Measurements from ENCODE around the gene RIN3. TPM values are rescaled to one million over a fixed set of nuclear protein-coding genes. Genes with fewer than 3 reads are reported as not detected.

RIN3 gene, protein sequence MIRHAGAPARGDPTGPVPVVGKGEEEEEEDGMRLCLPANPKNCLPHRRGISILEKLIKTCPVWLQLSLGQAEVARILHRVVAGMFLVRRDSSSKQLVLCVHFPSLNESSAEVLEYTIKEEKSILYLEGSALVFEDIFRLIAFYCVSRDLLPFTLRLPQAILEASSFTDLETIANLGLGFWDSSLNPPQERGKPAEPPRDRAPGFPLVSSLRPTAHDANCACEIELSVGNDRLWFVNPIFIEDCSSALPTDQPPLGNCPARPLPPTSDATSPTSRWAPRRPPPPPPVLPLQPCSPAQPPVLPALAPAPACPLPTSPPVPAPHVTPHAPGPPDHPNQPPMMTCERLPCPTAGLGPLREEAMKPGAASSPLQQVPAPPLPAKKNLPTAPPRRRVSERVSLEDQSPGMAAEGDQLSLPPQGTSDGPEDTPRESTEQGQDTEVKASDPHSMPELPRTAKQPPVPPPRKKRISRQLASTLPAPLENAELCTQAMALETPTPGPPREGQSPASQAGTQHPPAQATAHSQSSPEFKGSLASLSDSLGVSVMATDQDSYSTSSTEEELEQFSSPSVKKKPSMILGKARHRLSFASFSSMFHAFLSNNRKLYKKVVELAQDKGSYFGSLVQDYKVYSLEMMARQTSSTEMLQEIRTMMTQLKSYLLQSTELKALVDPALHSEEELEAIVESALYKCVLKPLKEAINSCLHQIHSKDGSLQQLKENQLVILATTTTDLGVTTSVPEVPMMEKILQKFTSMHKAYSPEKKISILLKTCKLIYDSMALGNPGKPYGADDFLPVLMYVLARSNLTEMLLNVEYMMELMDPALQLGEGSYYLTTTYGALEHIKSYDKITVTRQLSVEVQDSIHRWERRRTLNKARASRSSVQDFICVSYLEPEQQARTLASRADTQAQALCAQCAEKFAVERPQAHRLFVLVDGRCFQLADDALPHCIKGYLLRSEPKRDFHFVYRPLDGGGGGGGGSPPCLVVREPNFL
- 10 to 100 TPM; 19.7 to 26.0 (median 24.6) TPM for total RNA-seq (2021; fragmentation: NEBNext Ultra II Directional; extraction: Animal tissue kit (Norgen Biotek cat#: 25700))
- long read RNA-seq, partial matches to known transcripts = 1 of 2 reads
- long read RNA-seq, other reads (novel, unspliced or antisense) = 0 of 2 reads

DNA sequence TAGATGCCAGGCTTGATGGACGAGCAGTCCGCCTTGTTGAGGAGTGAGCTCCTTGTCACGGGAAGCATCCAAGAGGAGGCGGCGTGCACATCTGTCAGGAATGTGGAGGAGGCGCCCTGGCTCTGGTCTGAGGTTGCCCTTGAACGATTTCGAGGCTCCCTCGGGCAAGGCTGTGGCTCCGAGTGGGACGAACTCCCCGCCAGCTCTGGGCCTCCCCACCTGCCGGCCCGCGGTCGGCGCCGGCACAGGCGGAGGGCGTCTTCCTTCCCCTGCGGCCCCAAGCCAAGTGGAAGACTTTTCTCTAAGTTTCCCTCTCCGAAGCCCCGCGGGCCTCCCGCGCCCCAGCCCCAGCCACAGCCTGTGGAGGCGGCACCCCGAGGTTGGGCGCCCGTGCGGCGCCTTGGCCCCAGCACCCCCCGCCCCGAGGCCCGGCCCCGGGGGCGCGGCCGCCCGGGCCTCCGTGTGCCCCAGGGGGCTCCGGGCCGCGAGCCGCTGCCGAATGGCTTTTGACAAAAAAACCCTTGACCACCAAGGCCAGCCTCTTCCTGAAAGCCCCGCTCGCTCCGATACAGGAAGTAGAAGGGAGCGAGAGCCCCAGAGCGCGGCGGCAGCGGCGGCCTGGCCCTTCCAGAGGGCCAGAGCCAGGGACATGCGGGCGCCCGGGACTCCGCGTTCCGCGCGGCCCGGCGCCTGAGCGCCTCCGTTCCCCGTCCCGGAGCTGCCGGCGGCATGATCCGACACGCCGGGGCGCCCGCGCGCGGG is at the start of gene RIN3:
RIN3 (plus strand) TSS at position 578 of the 762 bp plus-strand sequence; CDS start at position 730, 152 bp downstream.
- DNase-seq = peak; percentile 48
- Mint-ChIP-seq H3K27me3 (ENCODE audit: insufficient read depth) (no peaks in the 10 kb centered on the region; the same call in 1 of the 2 replicates), H3K9me3 (no peaks in the 10 kb centered on the region), H3K36me3 (ENCODE audit: low read depth) (no peaks in the 10 kb centered on the region), H3K4me3 (peak within 1 kb of the TSS; percentile 85), H3K4me1 (ENCODE audit: low read depth) (peaks cover 38% of the 10 kb centered on the region), H3K27ac (peak within 1 kb of the TSS; percentile 73)
- TF ChIP-seq, protein P1, sequence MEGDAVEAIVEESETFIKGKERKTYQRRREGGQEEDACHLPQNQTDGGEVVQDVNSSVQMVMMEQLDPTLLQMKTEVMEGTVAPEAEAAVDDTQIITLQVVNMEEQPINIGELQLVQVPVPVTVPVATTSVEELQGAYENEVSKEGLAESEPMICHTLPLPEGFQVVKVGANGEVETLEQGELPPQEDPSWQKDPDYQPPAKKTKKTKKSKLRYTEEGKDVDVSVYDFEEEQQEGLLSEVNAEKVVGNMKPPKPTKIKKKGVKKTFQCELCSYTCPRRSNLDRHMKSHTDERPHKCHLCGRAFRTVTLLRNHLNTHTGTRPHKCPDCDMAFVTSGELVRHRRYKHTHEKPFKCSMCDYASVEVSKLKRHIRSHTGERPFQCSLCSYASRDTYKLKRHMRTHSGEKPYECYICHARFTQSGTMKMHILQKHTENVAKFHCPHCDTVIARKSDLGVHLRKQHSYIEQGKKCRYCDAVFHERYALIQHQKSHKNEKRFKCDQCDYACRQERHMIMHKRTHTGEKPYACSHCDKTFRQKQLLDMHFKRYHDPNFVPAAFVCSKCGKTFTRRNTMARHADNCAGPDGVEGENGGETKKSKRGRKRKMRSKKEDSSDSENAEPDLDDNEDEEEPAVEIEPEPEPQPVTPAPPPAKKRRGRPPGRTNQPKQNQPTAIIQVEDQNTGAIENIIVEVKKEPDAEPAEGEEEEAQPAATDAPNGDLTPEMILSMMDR (IDR thresholded peaks at IDR 0.05) = no peak

DNA sequence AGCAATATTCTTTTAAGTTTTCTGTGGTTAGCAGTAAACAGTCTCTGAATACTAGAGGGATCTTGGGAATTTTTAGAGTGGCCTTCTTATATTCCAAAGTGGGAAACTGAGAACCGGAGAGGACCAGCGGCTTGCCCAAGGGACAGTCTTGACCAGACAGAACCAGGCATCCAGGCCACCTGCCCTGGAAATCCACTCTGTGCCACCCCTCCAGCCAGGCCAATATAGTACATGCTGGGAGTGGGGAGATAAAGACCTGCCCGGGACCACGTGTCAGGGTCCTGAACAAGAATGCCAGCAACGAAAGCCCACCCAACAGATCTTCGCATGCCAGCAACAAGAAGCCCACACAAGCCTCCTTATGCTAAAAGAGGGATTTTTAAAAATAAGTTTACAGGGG is 49.4 kb upstream of the RIN3 start:
- Mint-ChIP-seq H3K4me1 (ENCODE audit: low read depth) (peaks cover 16% of the 10 kb centered on the region), H3K9me3 (peaks cover 13% of the 10 kb centered on the region), H3K36me3 (ENCODE audit: low read depth) (no peaks in the 10 kb centered on the region), H3K27ac (no peak overlapping the region), H3K27me3 (ENCODE audit: insufficient read depth) (no peaks in the 10 kb centered on the region; the same call in 1 of the 2 replicates), H3K4me3 (no peak overlapping the region)
- TF ChIP-seq, protein P1 (IDR thresholded peaks at IDR 0.05) = no peak
- DNase-seq = no peak

DNA sequence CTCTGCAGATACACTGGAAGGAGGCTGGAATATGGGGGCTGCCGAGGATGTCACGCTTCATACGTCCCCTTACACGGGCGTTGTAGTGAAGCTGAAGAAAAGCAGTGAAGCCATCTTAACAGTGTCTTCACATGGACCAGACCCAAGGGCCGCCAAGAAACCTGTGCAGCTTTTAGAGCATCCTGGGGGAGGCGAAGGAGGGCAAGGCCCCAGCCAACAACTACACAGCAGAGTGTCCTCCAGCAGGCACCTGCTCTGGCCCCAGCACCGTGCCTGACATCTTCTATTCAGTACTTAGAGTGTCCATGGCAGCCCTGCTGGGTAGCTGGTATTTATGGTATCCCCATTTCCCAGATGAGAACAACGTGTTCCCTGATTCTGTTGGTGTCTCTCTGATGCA is 48.9 kb upstream of the RIN3 start:
- Mint-ChIP-seq H3K4me3 (no peak overlapping the region), H3K27ac (no peak overlapping the region), H3K36me3 (ENCODE audit: low read depth) (no peaks in the 10 kb centered on the region), H3K27me3 (ENCODE audit: insufficient read depth) (no peaks in the 10 kb centered on the region; the same call in 1 of the 2 replicates), H3K4me1 (ENCODE audit: low read depth) (peaks cover 19% of the 10 kb centered on the region), H3K9me3 (peaks cover 13% of the 10 kb centered on the region)
- TF ChIP-seq, protein P1 (IDR thresholded peaks at IDR 0.05) = no peak
- no peak for DNase-seq

DNA sequence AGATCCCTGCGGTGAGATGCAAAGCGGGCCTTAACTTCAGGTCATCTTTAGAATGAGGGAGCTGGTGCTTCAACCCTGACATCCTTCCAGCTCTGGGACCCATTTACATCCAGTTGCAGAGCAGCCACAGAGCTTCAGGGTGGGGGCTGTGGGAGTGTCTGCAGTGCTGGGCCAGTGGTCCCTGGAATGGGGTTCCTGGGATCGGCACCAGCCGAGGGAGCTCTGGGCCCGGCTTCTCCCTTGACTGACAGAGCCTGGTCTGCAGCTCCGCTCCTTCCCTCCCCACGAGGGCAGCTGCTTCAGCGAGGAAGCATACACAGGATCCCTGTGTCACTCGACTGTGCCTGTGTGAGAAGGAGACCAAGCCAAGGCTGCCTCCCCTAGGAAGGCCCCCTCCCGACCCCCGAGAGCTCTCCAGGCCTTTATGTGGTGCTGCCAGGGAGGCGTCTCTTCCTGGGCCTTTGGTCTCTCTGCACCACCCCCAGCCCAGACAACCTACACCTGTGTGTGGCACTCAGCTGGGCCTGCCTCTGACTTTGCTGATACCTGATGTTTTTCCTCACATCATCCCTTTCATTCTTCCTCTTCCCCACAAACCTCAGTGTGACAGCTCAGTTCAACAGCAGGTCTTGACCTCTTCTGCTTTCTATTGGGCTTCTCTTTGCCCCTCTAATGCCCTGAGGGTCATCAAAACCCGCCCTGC is 48.1 kb upstream of the RIN3 start:
- H3K36me3 Mint-ChIP-seq (ENCODE audit: low read depth) = no peaks in the 10 kb centered on the region
- peaks cover 25% of the 10 kb centered on the region for H3K4me1 Mint-ChIP-seq (ENCODE audit: low read depth)
- H3K27me3 Mint-ChIP-seq (ENCODE audit: insufficient read depth) = no peaks in the 10 kb centered on the region; the same call in 1 of the 2 replicates
- H3K4me3 Mint-ChIP-seq = no peak overlapping the region
- peaks cover 13% of the 10 kb centered on the region for H3K9me3 Mint-ChIP-seq
- no peak for DNase-seq
- TF ChIP-seq, protein P1 (IDR thresholded peaks at IDR 0.05) = no peak
- H3K27ac Mint-ChIP-seq = no peak overlapping the region

Data from HFFc6 (cell line).